ENCODE data around the gene DDX31.
"Not testable (repeated sequence)": the region's sequence is repeated elsewhere in the genome, so short reads cannot be mapped to it uniquely, and the experiment has no call there.

Gene DDX31

DNA sequence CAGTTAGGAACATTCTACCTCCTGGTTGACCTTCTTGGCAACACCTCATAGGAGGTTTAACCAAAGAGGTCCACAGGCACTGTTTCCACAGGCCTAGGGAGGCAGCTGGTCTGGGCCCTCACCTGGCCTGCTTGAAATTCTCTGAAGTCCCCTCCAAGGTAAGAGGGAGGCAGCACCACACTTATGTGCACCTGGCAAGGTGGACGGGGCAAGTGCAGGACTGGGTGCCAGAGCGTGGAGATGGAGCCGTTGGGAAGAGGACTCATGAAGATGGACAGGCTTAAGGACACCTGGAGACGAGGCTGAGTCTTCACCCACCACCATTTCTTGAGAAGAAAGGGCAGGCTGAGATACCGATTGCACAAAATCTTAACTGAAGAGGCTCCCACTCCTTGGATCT lies 94.0 kb downstream of the DDX31 start:
- DNase-seq (ENCODE audit: low read depth), result no peak
- no peak for TF ChIP-seq CTCF (conservative IDR thresholded peaks at IDR 0.05; ENCODE audit: low read depth, low read length)
- no peak overlapping the region for H3K4me3 ChIP-seq (ENCODE audit: low read depth, low read length)

GRCh38 chr9:132575005-132575609 lies 94.7 kb downstream of the DDX31 start:
- TF ChIP-seq CTCF (conservative IDR thresholded peaks at IDR 0.05; ENCODE audit: low read depth, low read length), result peak; percentile 91
- no peak overlapping the region for H3K4me3 ChIP-seq (ENCODE audit: low read depth, low read length)
- DNase-seq (ENCODE audit: low read depth), result peak; percentile 83

DNA sequence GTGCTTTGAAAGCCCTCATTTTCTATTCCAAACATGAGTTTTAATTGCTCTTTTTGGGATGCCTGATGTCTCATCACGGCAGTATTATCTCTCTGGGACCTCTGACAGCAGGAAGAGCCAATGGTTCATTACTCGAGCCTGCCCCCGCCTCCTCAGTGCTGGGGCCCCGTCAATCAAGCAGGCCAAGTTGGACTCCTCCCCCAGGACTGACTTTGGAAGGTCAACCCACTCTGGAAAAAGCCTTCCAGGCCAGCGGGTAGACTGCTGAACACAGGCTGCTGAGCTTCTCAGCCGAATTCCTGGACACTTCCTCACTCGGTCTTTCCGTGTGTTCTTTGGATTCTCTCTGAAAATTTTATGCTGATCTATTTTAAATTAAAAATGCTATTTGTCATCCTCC lies 96.9 kb downstream of the DDX31 start:
- no peak overlapping the region for H3K4me3 ChIP-seq (ENCODE audit: low read depth, low read length)
- no peak for DNase-seq (ENCODE audit: low read depth)
- TF ChIP-seq CTCF (conservative IDR thresholded peaks at IDR 0.05; ENCODE audit: low read depth, low read length), result no peak

- no peak for DNase-seq (ENCODE audit: low read depth)
- TF ChIP-seq CTCF (conservative IDR thresholded peaks at IDR 0.05; ENCODE audit: low read depth, low read length), result no peak
- no peak overlapping the region for H3K4me3 ChIP-seq (ENCODE audit: low read depth, low read length)
Measured at GRCh38 chr9:132571806-132572600, 97.8 kb downstream of the DDX31 start.

- H3K4me3 ChIP-seq (ENCODE audit: low read depth, low read length); DNase-seq (ENCODE audit: low read depth): not testable (repeated sequence)
Measured at GRCh38 chr9:132568787-132569186, 101.0 kb downstream of the DDX31 start.

DNA sequence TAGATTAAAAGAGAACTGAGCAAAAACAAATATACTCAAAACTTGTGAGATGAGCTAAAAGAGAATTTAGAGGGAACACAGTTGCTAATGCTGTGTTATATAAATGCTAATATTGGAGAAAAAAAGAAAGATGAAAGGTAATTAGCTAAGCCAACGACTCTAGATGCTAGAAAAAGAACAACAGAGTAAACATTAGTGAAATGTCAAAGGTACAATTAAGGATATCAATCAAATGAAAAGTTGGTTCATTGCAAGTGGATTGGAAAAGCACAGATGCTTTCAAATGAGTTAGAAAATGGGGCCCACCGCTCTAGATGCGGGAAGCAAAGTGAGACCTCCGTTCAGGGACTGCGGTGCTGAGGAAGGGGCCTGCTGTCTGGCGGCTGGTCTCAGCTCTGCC lies 105.3 kb downstream of the DDX31 start:
- TF ChIP-seq CTCF (conservative IDR thresholded peaks at IDR 0.05; ENCODE audit: low read depth, low read length), result no peak
- no peak for DNase-seq (ENCODE audit: low read depth)
- no peak overlapping the region for H3K4me3 ChIP-seq (ENCODE audit: low read depth, low read length)

- TF ChIP-seq CTCF (conservative IDR thresholded peaks at IDR 0.05; ENCODE audit: low read depth, low read length), result no peak
- H3K4me3 ChIP-seq (ENCODE audit: low read depth, low read length), result no peak overlapping the region
- DNase-seq (ENCODE audit: low read depth), result no peak
Measured at GRCh38 chr9:132562306-132562573, 107.5 kb downstream of the DDX31 start.

Data from choroid plexus epithelial cell (primary cell).